Heart left ventricle (tissue), 13 donors: ENCODE data around the gene TMED3.

Source experiments
- CTCF ChIP-seq, 12 donors: fragments of 200-600 bp; sonication (generic) in 4 of 12; IDR thresholded peaks; one replicate each; pipeline versions ENCODE4 v1.5.0 to v1.8.0; 2018 to 2022; ENCODE audit warnings: antibody characterized with exemption in 12 of 12, mild to moderate bottlenecking in 5 of 12
- POLR2A ChIP-seq, 2 donors: fragments of 450-650 bp; IDR thresholded peaks; one replicate each; pipeline ENCODE4 v1.6.1; 2017; ENCODE audit warnings: antibody characterized with exemption in 2 of 2, mild to moderate bottlenecking in 2 of 2, moderate library complexity in 2 of 2
- donor health status: ischemic (EF 13 %, LVEDD 7.1; RV severe dilation, severe dysfunction).
- donor health status: DM: no; HTN: yes; CAD: no.
- donor health status: DM: no; HTN: no; CAD: no.
- donor health status: ischemic (EF 25% LVEDD 6.9; RV normal size, moderate dysfunction).
- donor health status: ischemic (EF 25% LVEDD 5.7; RV mildly dilated, moderate dysfunction).
- donor health status: ischemic (EF 35%, LVEDD 5.7; RV mildly dilated, moderate dysfunction).
- donor health status: nonischemic (EF 11% LVEDD 7.7; RV severe dilation, severe dysfunction).
- donor health status: DM: yes; HTN: yes; CAD: no.
- donor health status: PGD.
- donor health status: ischemic (EF 29% LVEDD 5.4; RV normal size, mild dysfunction).
- donor health status: nonischemic (EF 23%, LVEDD 6.1; RV moderate dilation, normal function).

GRCh38 chr15:79358069-79358468 is 47.2 kb downstream of the TMED3 start:
- TF ChIP-seq CTCF (IDR thresholded peaks at IDR 0.05) (no peak), POLR2A (IDR thresholded peaks at IDR 0.05) (no peak)
